Measurements from ENCODE around the gene VPS4A. TPM values are rescaled to one million over a fixed set of nuclear protein-coding genes. Genes with fewer than 3 reads are reported as not detected.

VPS4A gene
- total and polyA plus RNA-seq, 4 donors = 25.3 to 31.8 (median 26.9) TPM

GRCh38 chr16:69338557-69339288, 27.6 kb downstream of the VPS4A start:
- Histone ChIP-seq H3K4me3 (peak overlapping the region; percentile 98), H3K36me3 (ENCODE audit: control insufficient read depth in 4 of 4, insufficient read depth in 4 of 4, low read length in 4 of 4) (peaks cover 11 to 48% (median 30%) of the 10 kb centered on the region in 4 donors), H3K4me1 (ENCODE audit: control insufficient read depth in 5 of 5, insufficient read depth in 5 of 5, low read length in 5 of 5) (peaks cover 7 to 20% (median 16%) of the 10 kb centered on the region in 5 donors), H3K9me3 (ENCODE audit: control insufficient read depth in 4 of 4, insufficient read depth in 3 of 4, low read length in 3 of 4) (peaks cover 0 to 1% (median 0%) of the 10 kb centered on the region in 4 donors), H3K27ac (ENCODE audit: low read depth in 1 of 2, low read length in 1 of 2) (peak overlapping the region; percentile 87 to 93), H3K27me3 (ENCODE audit: control insufficient read depth in 3 of 3, insufficient read depth in 3 of 3, low read length in 2 of 3) (no peaks in the 10 kb centered on the region), H3K9ac (ENCODE audit: insufficient read depth in 1 of 2, low read length in 2 of 2) (peak overlapping the region; percentile 54 to 55)
- 19 to 21% methylated on average over 43 to 46 of the region's 46 CpGs for WGBS, 2 donors
- TF ChIP-seq CTCF (IDR thresholded peaks at IDR 0.05; ENCODE audit: control extremely low read depth, extremely low read depth) = no peak
- no peak for ATAC-seq (ENCODE audit: insufficient read depth, low FRiP score)
- DNase-seq = no peak

- Histone ChIP-seq H3K4me3 (peak within 1 kb of the TSS; percentile 98), H3K9me3 (ENCODE audit: control insufficient read depth in 4 of 4, insufficient read depth in 3 of 4, low read length in 3 of 4) (no peaks in the 10 kb centered on the region), H3K36me3 (ENCODE audit: control insufficient read depth in 4 of 4, insufficient read depth in 4 of 4, low read length in 4 of 4) (peaks cover 8 to 42% (median 26%) of the 10 kb centered on the region in 4 donors), H3K4me1 (ENCODE audit: control insufficient read depth in 5 of 5, insufficient read depth in 5 of 5, low read length in 5 of 5) (peaks cover 7 to 20% (median 16%) of the 10 kb centered on the region in 5 donors), H3K27ac (ENCODE audit: low read depth in 1 of 2, low read length in 1 of 2) (peak within 1 kb of the TSS; percentile 87 to 93), H3K9ac (ENCODE audit: insufficient read depth in 1 of 2, low read length in 2 of 2) (peak within 1 kb of the TSS; percentile 54 to 55), H3K27me3 (ENCODE audit: control insufficient read depth in 3 of 3, insufficient read depth in 3 of 3, low read length in 2 of 3) (no peaks in the 10 kb centered on the region)
- peak; percentile 81 for TF ChIP-seq CTCF (IDR thresholded peaks at IDR 0.05; ENCODE audit: control extremely low read depth, extremely low read depth)
- WGBS, 2 donors = 0% methylated on average over 63 to 77 of the region's 77 CpGs
- ATAC-seq (ENCODE audit: insufficient read depth, low FRiP score) (peak; percentile 95), DNase-seq (peak; percentile 97 to 99 (median 99))
These were observed 28.3 kb downstream of the VPS4A start, which contains the start of the genes COG8 and NIP7 for GRCh38 chr16:69339289-69340094. TSS of gene COG8 (minus strand) at chr16:69339564. CDS start at chr16:69339552, 12 bp downstream. TSS of gene NIP7 (plus strand) at chr16:69339772. CDS start at chr16:69339830, 58 bp downstream.

- H3K27me3 ChIP-seq (ENCODE audit: control insufficient read depth in 3 of 3, insufficient read depth in 3 of 3, low read length in 2 of 3) = no peaks in the 10 kb centered on the region
- TF ChIP-seq CTCF (IDR thresholded peaks at IDR 0.05; ENCODE audit: control extremely low read depth, extremely low read depth) = no peak
- H3K4me3 ChIP-seq = peak overlapping the region; percentile 75
- no peak for ATAC-seq (ENCODE audit: insufficient read depth, low FRiP score)
- peaks cover 8 to 35% (median 19%) of the 10 kb centered on the region in 4 donors for H3K36me3 ChIP-seq (ENCODE audit: control insufficient read depth in 4 of 4, insufficient read depth in 4 of 4, low read length in 4 of 4)
- WGBS, 2 donors = 9% methylated on average over 16 of the region's 16 CpGs
- H3K9me3 ChIP-seq (ENCODE audit: control insufficient read depth in 4 of 4, insufficient read depth in 3 of 4, low read length in 3 of 4) = no peaks in the 10 kb centered on the region
- H3K27ac ChIP-seq (ENCODE audit: low read depth in 1 of 2, low read length in 1 of 2) = peak overlapping the region; percentile 55 to 87
- H3K4me1 ChIP-seq (ENCODE audit: control insufficient read depth in 5 of 5, insufficient read depth in 5 of 5, low read length in 5 of 5) = peaks cover 7 to 20% (median 16%) of the 10 kb centered on the region in 5 donors
- H3K9ac ChIP-seq (ENCODE audit: insufficient read depth in 1 of 2, low read length in 2 of 2) = peak overlapping the region; percentile 36 to 47
- DNase-seq = no peak
These were observed 29.0 kb downstream of the VPS4A start for GRCh38 chr16:69340095-69340644.

Data from lung (tissue), 12 donors.